ENCODE results near the gene GPT2. TPM values are rescaled to one million over a fixed set of nuclear protein-coding genes. Genes with fewer than 3 reads are reported as not detected.
A peak's percentile ranks its signal among the peaks of the same experiment; 100 is the strongest.

GPT2 gene
- total RNA-seq, 2 experiments from 2014 or later, result 0.47 TPM; not detected in 1

- no peak overlapping the region for H3K4me3 ChIP-seq (ENCODE audit: low read length)
- intact Hi-C loops (cut with DNase I, micrococcal nuclease), result no loop called here
- no peak for DNase-seq
- H3K36me3 ChIP-seq (ENCODE audit: insufficient read depth, low read length), result no peaks in the 10 kb centered on the region
- no peaks in the 10 kb centered on the region for H3K9me3 ChIP-seq (ENCODE audit: control insufficient read depth in 1 of 2, insufficient read depth in 1 of 2, low read length in 2 of 2)
- POLR2A ChIA-PET, result no interaction called here
- H3K27me3 ChIP-seq (ENCODE audit: control insufficient read depth in 1 of 2, insufficient read depth in 2 of 2, low read length in 2 of 2), result no peaks in the 10 kb centered on the region
- H3K36me3 Mint-ChIP-seq (ENCODE audit: low read depth), result no peaks in the 10 kb centered on the region
- H3K4me1 Mint-ChIP-seq (ENCODE audit: low read depth), result no peaks in the 10 kb centered on the region
- H3K27ac ChIP-seq (ENCODE audit: low read depth in 1 of 2, low read length in 2 of 2), result no peak overlapping the region
- no peaks in the 10 kb centered on the region for H3K9me3 Mint-ChIP-seq
- no peak for TF ChIP-seq CTCF (IDR thresholded peaks at IDR 0.05)
- H3K27ac Mint-ChIP-seq, result no peak overlapping the region
- no peak for ATAC-seq (ENCODE audit: poor library complexity)
- H3K27me3 Mint-ChIP-seq, result peaks cover 12% of the 10 kb centered on the region
- no peaks in the 10 kb centered on the region for H3K4me1 ChIP-seq (ENCODE audit: insufficient read depth, low read length)
- no peak overlapping the region for H3K4me3 Mint-ChIP-seq
- CTCF ChIA-PET, result no interaction called here
Observed at GRCh38 chr16:46873201-46873600, 11.0 kb upstream of the GPT2 start.

GRCh38 chr16:46875243-46875642 lies 8.9 kb upstream of the GPT2 start:
- Mint-ChIP-seq H3K4me1 (ENCODE audit: low read depth) (no peaks in the 10 kb centered on the region), H3K27me3 (peaks cover 7% of the 10 kb centered on the region), H3K27ac (no peak overlapping the region), H3K4me3 (no peak overlapping the region), H3K36me3 (ENCODE audit: low read depth) (no peaks in the 10 kb centered on the region), H3K9me3 (no peaks in the 10 kb centered on the region)
- Histone ChIP-seq H3K36me3 (ENCODE audit: insufficient read depth, low read length) (no peaks in the 10 kb centered on the region), H3K4me3 (ENCODE audit: low read length) (no peak overlapping the region), H3K27ac (ENCODE audit: low read depth in 1 of 2, low read length in 2 of 2) (no peak overlapping the region), H3K27me3 (ENCODE audit: control insufficient read depth in 1 of 2, insufficient read depth in 2 of 2, low read length in 2 of 2) (no peaks in the 10 kb centered on the region), H3K4me1 (ENCODE audit: insufficient read depth, low read length) (no peaks in the 10 kb centered on the region), H3K9me3 (ENCODE audit: control insufficient read depth in 1 of 2, insufficient read depth in 1 of 2, low read length in 2 of 2) (no peaks in the 10 kb centered on the region)
- no peak for ATAC-seq (ENCODE audit: poor library complexity)
- no peak for DNase-seq
- no peak for TF ChIP-seq CTCF (IDR thresholded peaks at IDR 0.05)
- intact Hi-C loops (cut with DNase I, micrococcal nuclease), result no loop called here
- POLR2A ChIA-PET, result no interaction called here
- CTCF ChIA-PET, result no interaction called here

GRCh38 chr16:46882304-46882939 lies 1.7 kb upstream of the GPT2 start:
- H3K4me1 ChIP-seq (ENCODE audit: insufficient read depth, low read length), result peaks cover 12% of the 10 kb centered on the region
- H3K4me3 Mint-ChIP-seq, result peak overlapping the region; percentile 88
- no peak overlapping the region for H3K4me3 ChIP-seq (ENCODE audit: low read length)
- H3K27me3 ChIP-seq (ENCODE audit: control insufficient read depth in 1 of 2, insufficient read depth in 2 of 2, low read length in 2 of 2), result peaks cover 0 to 6% of the 10 kb centered on the region in 2 experiments
- ChIA-PET CTCF (interaction anchor here (1.6 kb wide), 1 partner anchor 209 kb away, joined by 4 read pairs; no protein-coding TSS in a partner anchor), POLR2A (no interaction called here)
- intact Hi-C loops (cut with DNase I, micrococcal nuclease), result loop anchor here in 1 of 2 experiments (2.0 to 5.0 kb wide), 3 partner anchors 50 to 192 kb away; partner anchors contain the start of gene C16orf87
- no peaks in the 10 kb centered on the region for H3K36me3 ChIP-seq (ENCODE audit: insufficient read depth, low read length)
- no peak overlapping the region for H3K27ac Mint-ChIP-seq
- H3K27me3 Mint-ChIP-seq, result peaks cover 13% of the 10 kb centered on the region
- H3K9me3 Mint-ChIP-seq, result no peaks in the 10 kb centered on the region
- H3K36me3 Mint-ChIP-seq (ENCODE audit: low read depth), result no peaks in the 10 kb centered on the region
- H3K27ac ChIP-seq (ENCODE audit: low read depth in 1 of 2, low read length in 2 of 2), result no peak overlapping the region
- ATAC-seq (ENCODE audit: poor library complexity), result no peak
- no peaks in the 10 kb centered on the region for H3K9me3 ChIP-seq (ENCODE audit: control insufficient read depth in 1 of 2, insufficient read depth in 1 of 2, low read length in 2 of 2)
- peaks cover 17% of the 10 kb centered on the region for H3K4me1 Mint-ChIP-seq (ENCODE audit: low read depth)
- DNase-seq, result no peak
- TF ChIP-seq CTCF (IDR thresholded peaks at IDR 0.05), result no peak
